Eye (tissue), 1 donor: Measurements from ENCODE around the gene AGR3.

Source experiments
- DNase-seq: peaks from one replicate; pipeline ENCODE4 v3.0.0-alpha.2; 2015

The AGR3 gene

GRCh38 chr7:16881844-16882243 is at the start of gene AGR3:
Gene AGR3, minus strand, starts transcription at chr7:16881983. Its CDS starts 3,365 bp downstream, at chr7:16878618.
- DNase-seq: no peak

- DNase-seq: no peak
Observed at GRCh38 chr7:16930946-16931345, 49.2 kb upstream of the AGR3 start.

GRCh38 chr7:16929146-16929762 is 47.5 kb upstream of the AGR3 start:
- DNase-seq: no peak

GRCh38 chr7:16926861-16927260 is 45.1 kb upstream of the AGR3 start:
- DNase-seq: no peak

GRCh38 chr7:16926283-16926682 is 44.5 kb upstream of the AGR3 start:
- DNase-seq: no peak

- no peak for DNase-seq
Observed at GRCh38 chr7:16925609-16926008, 43.8 kb upstream of the AGR3 start.

GRCh38 chr7:16923019-16923418 is 41.2 kb upstream of the AGR3 start:
- no peak for DNase-seq

- DNase-seq: peak; percentile 43
Observed at GRCh38 chr7:16921644-16922257, 40.0 kb upstream of the AGR3 start.

- no peak for DNase-seq
Observed at GRCh38 chr7:16921151-16921550, 39.4 kb upstream of the AGR3 start.

- no peak for DNase-seq
Observed at GRCh38 chr7:16919440-16919839, 37.7 kb upstream of the AGR3 start.

- peak; percentile 81 for DNase-seq
Observed at GRCh38 chr7:16918288-16918895, 36.6 kb upstream of the AGR3 start.

- DNase-seq: peak; percentile 21
Observed at GRCh38 chr7:16916738-16917137, 35.0 kb upstream of the AGR3 start.

- DNase-seq: no peak
Observed at GRCh38 chr7:16916105-16916639, 34.4 kb upstream of the AGR3 start.

GRCh38 chr7:16915405-16915804 is 33.6 kb upstream of the AGR3 start:
- no peak for DNase-seq

GRCh38 chr7:16914771-16915170 is 33.0 kb upstream of the AGR3 start:
- no peak for DNase-seq

- no peak for DNase-seq
Observed at GRCh38 chr7:16913643-16914042, 31.9 kb upstream of the AGR3 start.

GRCh38 chr7:16912540-16912939 is 30.8 kb upstream of the AGR3 start:
- DNase-seq: no peak

GRCh38 chr7:16908561-16908960 is 26.8 kb upstream of the AGR3 start:
- no peak for DNase-seq

GRCh38 chr7:16905300-16906044 is 23.7 kb upstream of the AGR3 start:
- DNase-seq: peak; percentile 51

GRCh38 chr7:16904076-16904475 is 22.3 kb upstream of the AGR3 start:
- no peak for DNase-seq

- no peak for DNase-seq
Observed at GRCh38 chr7:16900209-16900768, 18.5 kb upstream of the AGR3 start.

GRCh38 chr7:16891874-16892643 is 10.3 kb upstream of the AGR3 start:
- DNase-seq: no peak
